Mucosa of descending colon (tissue), 3 donors: ENCODE data around the gene PCBD1. TPM values are rescaled to one million over a fixed set of nuclear protein-coding genes. Genes with fewer than 3 reads are reported as not detected.

ENCODE experiments used
- ATAC-seq: fragments of 200-7000 bp; cut with Tn5 transposase; one replicate; pipeline ENCODE4 v1.9.1; 2020; ENCODE audit warnings: mild to moderate bottlenecking, moderate library complexity
- DNase-seq, 3 donors: peaks; one replicate each; pipeline ENCODE4 v3.0.0-alpha.2; 2020
- H3K36me3 ChIP-seq: fragments of 200-600 bp; one replicate; pipeline ENCODE4 v1.8.0; 2021; ENCODE audit warnings: low read depth, mild to moderate bottlenecking
- H3K4me1 ChIP-seq: fragments of 200-600 bp; one replicate; pipeline ENCODE4 v1.8.0; 2021; ENCODE audit warnings: low read depth, mild to moderate bottlenecking
- H3K4me3 ChIP-seq: fragments of 200-600 bp; one replicate; pipeline ENCODE4 v1.8.0; 2021; ENCODE audit warnings: mild to moderate bottlenecking
- H3K9me3 ChIP-seq: fragments of 200-600 bp; one replicate; pipeline ENCODE4 v1.8.0; 2021; ENCODE audit warnings: mild to moderate bottlenecking
- CTCF ChIP-seq: fragments of 200-600 bp; IDR thresholded peaks from one replicate; pipeline ENCODE4 v1.8.0; 2022; ENCODE audit warnings: antibody characterized with exemption, mild to moderate bottlenecking
- intact Hi-C, 2 donors: fragments of 100-400 bp; cut with DNase I in 1 of 2; cut with micrococcal nuclease in 1 of 2; formaldehyde crosslinking; loops; one replicate each; pipeline versions ENCODE4 v1.11.0 to v1.11.1; 2022; cut with DNase I, micrococcal nuclease
- total RNA-seq, 3 donors: library from RNA; stranded (reverse); fragmentation: NEBNext Ultra II Directional in 2 of 3; extraction: Animal tissue kit (Norgen Biotek cat#: 25700) in 2 of 3; gene quantifications; one replicate each; pipeline versions ENCODE4 v1.2.1 to v1.2.4, GENCODE V29; 2021 to 2023
- donor health status: DM: no; HTN: no; CAD: no; lungs with moderate emphysema.
- donor health status: DM: no; HTN: no; CAD: no.
- donor health status: DM: no; HTN: yes; CAD: no.

PCBD1 gene
- total RNA-seq, 3 donors from 2014 or later: 81.4 to 86.8 (median 86.7) TPM

GRCh38 chr10:70849582-70850016 is 38.8 kb downstream of the PCBD1 start:
- ATAC-seq (no peak), DNase-seq (no peak)
- Histone ChIP-seq H3K36me3 (no peaks in the 10 kb centered on the region), H3K9me3 (no peaks in the 10 kb centered on the region), H3K4me1 (peaks cover 36% of the 10 kb centered on the region), H3K4me3 (no peak overlapping the region)
- no peak for TF ChIP-seq CTCF
- intact Hi-C loops: no loop called here

- Histone ChIP-seq H3K4me1 (peaks cover 49% of the 10 kb centered on the region), H3K36me3 (no peaks in the 10 kb centered on the region), H3K4me3 (no peak overlapping the region), H3K9me3 (no peaks in the 10 kb centered on the region)
- DNase-seq: no peak
- no peak for TF ChIP-seq CTCF
- peak; percentile 35 for ATAC-seq
- intact Hi-C loops: no loop called here
Observed at GRCh38 chr10:70847659-70848360, 40.6 kb downstream of the PCBD1 start.

- no peak for TF ChIP-seq CTCF
- ATAC-seq (no peak), DNase-seq (no peak)
- Histone ChIP-seq H3K4me1 (peaks cover 44% of the 10 kb centered on the region), H3K9me3 (no peaks in the 10 kb centered on the region), H3K4me3 (no peak overlapping the region), H3K36me3 (no peaks in the 10 kb centered on the region)
- intact Hi-C loops: no loop called here
Observed at GRCh38 chr10:70846795-70847194, 41.6 kb downstream of the PCBD1 start.

GRCh38 chr10:70845816-70846215 is 42.5 kb downstream of the PCBD1 start:
- intact Hi-C loops: no loop called here
- no peaks in the 10 kb centered on the region for H3K9me3 ChIP-seq
- H3K4me3 ChIP-seq: no peak overlapping the region
- H3K4me1 ChIP-seq: peaks cover 41% of the 10 kb centered on the region
- no peaks in the 10 kb centered on the region for H3K36me3 ChIP-seq
- no peak for ATAC-seq
- no peak for TF ChIP-seq CTCF
- DNase-seq: no peak

GRCh38 chr10:70845256-70845655 is 43.1 kb downstream of the PCBD1 start:
- intact Hi-C loops: no loop called here
- no peak for TF ChIP-seq CTCF
- H3K9me3 ChIP-seq: no peaks in the 10 kb centered on the region
- peaks cover 41% of the 10 kb centered on the region for H3K4me1 ChIP-seq
- H3K36me3 ChIP-seq: no peaks in the 10 kb centered on the region
- no peak overlapping the region for H3K4me3 ChIP-seq
- DNase-seq: no peak
- ATAC-seq: peak; percentile 58
